Liver (tissue), 9 donors: ENCODE data around the gene EEIG1. TPM values are rescaled to one million over a fixed set of nuclear protein-coding genes. Genes with fewer than 3 reads are reported as not detected.

Source experiments
- DNase-seq: peaks from one replicate; pipeline ENCODE4 v3.0.0-alpha.2; 2017; ENCODE audit warnings: low spot score
- H3K27ac ChIP-seq, 2 donors: one replicate each; pipeline ENCODE4 v1.7.0; 2013; ENCODE audit warnings: inconsistent platforms in 2 of 2, low read length in 2 of 2, control low read depth in 1 of 2, low read depth in 1 of 2, mild to moderate bottlenecking in 1 of 2
- H3K27me3 ChIP-seq, 4 donors: one replicate each; pipeline versions ENCODE4 v1.6.1 to v1.7.0; 2013; ENCODE audit warnings: low read length in 3 of 4, inconsistent platforms in 1 of 4, mild to moderate bottlenecking in 1 of 4, moderate library complexity in 1 of 4; ENCODE audit not compliant: control insufficient read depth in 4 of 4, insufficient read depth in 4 of 4
- H3K36me3 ChIP-seq, 4 donors: one replicate each; pipeline versions ENCODE4 v1.6.1 to v1.7.0; 2013; ENCODE audit warnings: low read length in 3 of 4, mild to moderate bottlenecking in 3 of 4, low read depth in 1 of 4, moderate library complexity in 1 of 4; ENCODE audit not compliant: control insufficient read depth in 4 of 4, insufficient read depth in 3 of 4
- H3K4me1 ChIP-seq, 4 donors: one replicate each; pipeline versions ENCODE4 v1.6.1 to v1.7.0; 2013; ENCODE audit warnings: low read length in 3 of 4, mild to moderate bottlenecking in 3 of 4, moderate library complexity in 1 of 4; ENCODE audit not compliant: control insufficient read depth in 4 of 4, insufficient read depth in 4 of 4
- H3K4me3 ChIP-seq, 3 donors: one replicate each; pipeline versions ENCODE4 v1.6.1 to v1.7.0; 2013; ENCODE audit warnings: low read length in 3 of 3, control low read depth in 1 of 3, low read depth in 1 of 3, mild to moderate bottlenecking in 1 of 3
- H3K9ac ChIP-seq, 2 donors: one replicate each; pipeline ENCODE4 v1.7.0; 2013; ENCODE audit warnings: low read length in 2 of 2, mild to moderate bottlenecking in 2 of 2, moderate library complexity in 2 of 2, control low read depth in 1 of 2, low read depth in 1 of 2
- H3K9me3 ChIP-seq, 4 donors: one replicate each; pipeline versions ENCODE4 v1.6.1 to v1.7.0; 2013; ENCODE audit warnings: low read length in 3 of 4; ENCODE audit not compliant: control insufficient read depth in 4 of 4
- EGR1 ChIP-seq, 2 donors: IDR thresholded peaks; 2 replicates each; pipeline ENCODE4 v1.6.1; 2016 to 2018; ENCODE audit warnings: antibody characterized with exemption in 2 of 2, low read depth in 2 of 2
- FOXA1 ChIP-seq: IDR thresholded peaks from 2 replicates; pipeline ENCODE4 v1.6.1; 2016; ENCODE audit warnings: antibody characterized with exemption
- FOXA2 ChIP-seq: IDR thresholded peaks from 2 replicates; pipeline ENCODE4 v1.6.1; 2016; ENCODE audit warnings: antibody characterized with exemption
- GABPA ChIP-seq, 2 donors: IDR thresholded peaks in 1 of 2; conservative IDR thresholded peaks in 1 of 2; 2 replicates each; pipeline ENCODE4 v1.6.1; 2016; ENCODE audit warnings: antibody characterized with exemption in 2 of 2, mild to moderate bottlenecking in 1 of 2, moderate library complexity in 1 of 2
- HNF4A ChIP-seq, 2 donors: conservative IDR thresholded peaks; 2 replicates each; pipeline ENCODE4 v1.6.1; 2016; ENCODE audit warnings: antibody characterized with exemption in 2 of 2, mild to moderate bottlenecking in 2 of 2
- HNF4G ChIP-seq: IDR thresholded peaks from 2 replicates; pipeline ENCODE4 v1.6.1; 2016; ENCODE audit warnings: antibody characterized with exemption
- NR2F2 ChIP-seq: IDR thresholded peaks from 2 replicates; pipeline ENCODE4 v1.6.1; 2016; ENCODE audit warnings: antibody characterized with exemption
- RAD21 ChIP-seq, 2 donors: IDR thresholded peaks; 2 replicates each; pipeline ENCODE4 v1.6.1; 2016; ENCODE audit warnings: antibody characterized with exemption in 2 of 2, mild to moderate bottlenecking in 2 of 2
- RXRA ChIP-seq, 2 donors: IDR thresholded peaks; 2 replicates each; pipeline ENCODE4 v1.6.1; 2017 to 2018; ENCODE audit warnings: antibody characterized with exemption in 2 of 2, mild to moderate bottlenecking in 1 of 2
- SP1 ChIP-seq: IDR thresholded peaks from 2 replicates; pipeline ENCODE4 v1.6.1; 2018; ENCODE audit warnings: antibody characterized with exemption, mild to moderate bottlenecking
- TAF1 ChIP-seq: conservative IDR thresholded peaks from 2 replicates; pipeline ENCODE4 v1.6.1; 2016; ENCODE audit warnings: antibody characterized with exemption, mild to moderate bottlenecking
- YY1 ChIP-seq: IDR thresholded peaks from 2 replicates; pipeline ENCODE4 v1.6.1; 2016; ENCODE audit warnings: antibody characterized with exemption, mild to moderate bottlenecking
- WGBS: extraction: QIAGEN DNeasy Blood & Tissue Kit; methylation state at CpG from one replicate; pipeline ENCODE4 v1.1.7; 2013; 5-methylcytosine and 5-hydroxymethylcytosine counted together
- polyA plus RNA-seq, 2 donors: library from polyadenylated mRNA; stranded (reverse) in 1 of 2; unstranded in 1 of 2; fragments of 200-250 nt in 1 of 2; fragments of >200 nt in 1 of 2; fragmentation: Nextera tagmentation in 1 of 2; extraction: Ambion mirVana in 1 of 2; gene quantifications; one replicate each; pipeline versions ENCODE4 v1.2.1 to v1.2.3, GENCODE V29; 2013 to 2015
- total RNA-seq, 2 donors: library from RNA; depleted of rRNA; stranded (reverse); fragments of >200 nt; gene quantifications; one replicate each; pipeline ENCODE4 v1.2.3, GENCODE V29; 2014
- TF ChIP-seq, protein P1 (sequence below): IDR thresholded peaks from 2 replicates; pipeline ENCODE4 v1.6.1; 2016; ENCODE audit warnings: antibody characterized with exemption
- TF ChIP-seq, protein P2 (sequence below): IDR thresholded peaks from 2 replicates; pipeline ENCODE4 v1.6.1; 2016; ENCODE audit warnings: antibody characterized with exemption, mild to moderate bottlenecking
- TF ChIP-seq, protein P3 (sequence below): IDR thresholded peaks from 2 replicates; pipeline ENCODE4 v1.6.1; 2016; ENCODE audit warnings: antibody characterized with exemption
- TF ChIP-seq, protein P4 (sequence below): fragments of 150-350 bp; IDR thresholded peaks from 2 replicates; pipeline ENCODE4 v1.5.1; 2017; ENCODE audit warnings: improper control_type of control experiment, low read depth, low read length; ENCODE audit not compliant: missing input control
- donor health status: healthy.
- donor health status: healthy.
- donor health status: healthy.
- donor health status: healthy.
- donor health status: healthy.

The EEIG1 gene
- total and polyA plus RNA-seq, 4 donors: 4.9 to 14.3 (median 8.9) TPM

DNA sequence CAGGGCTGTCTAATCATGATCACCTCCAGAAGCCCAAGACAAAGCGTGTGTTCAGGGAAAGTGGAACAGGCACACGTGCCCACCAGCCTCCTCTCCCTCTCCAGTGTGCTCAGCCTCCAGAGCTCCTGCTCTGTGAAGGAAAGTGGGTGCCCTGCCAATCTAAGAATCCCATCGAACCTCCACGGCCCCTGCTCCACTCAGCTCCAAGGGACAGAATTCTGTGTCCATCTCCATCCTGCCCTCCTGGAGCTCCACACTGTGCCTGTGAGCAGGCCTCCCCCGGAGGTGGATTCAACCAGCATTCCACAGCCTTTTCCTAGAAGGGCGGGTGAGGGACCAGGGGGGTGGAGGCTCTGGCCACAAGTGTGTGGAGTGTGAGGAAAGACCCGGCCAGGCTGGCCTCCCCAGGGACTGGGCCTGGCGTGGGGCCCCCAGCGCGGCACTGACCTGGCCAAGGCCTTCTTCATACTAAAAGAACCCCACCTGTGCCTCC, 6.0 kb downstream of the EEIG1 start:
- H3K27me3 ChIP-seq: no peaks in the 10 kb centered on the region
- peak overlapping the region in 1 of 2 donors; percentile 15 for H3K9ac ChIP-seq
- WGBS: 75% methylated on average over 10 of the region's 10 CpGs
- peak overlapping the region in 1 of 3 donors; percentile 18 for H3K4me3 ChIP-seq
- H3K4me1 ChIP-seq: peaks cover 49 to 92% (median 79%) of the 10 kb centered on the region in 4 donors
- DNase-seq: no peak
- no peaks in the 10 kb centered on the region for H3K9me3 ChIP-seq
- peaks cover 0 to 2% (median 0%) of the 10 kb centered on the region in 4 donors for H3K36me3 ChIP-seq
- H3K27ac ChIP-seq: peak overlapping the region; percentile 78 to 95
- TF ChIP-seq RAD21 (IDR thresholded peaks at IDR 0.05) (no peak), NR2F2 (no peak), FOXA1 (no peak), RXRA (IDR thresholded peaks at IDR 0.05) (no peak), TAF1 (no peak), HNF4G (no peak), FOXA2 (no peak), EGR1 (IDR thresholded peaks at IDR 0.05; ENCODE audit: low read depth in 2 of 2) (no peak)
- TF ChIP-seq, protein P1, sequence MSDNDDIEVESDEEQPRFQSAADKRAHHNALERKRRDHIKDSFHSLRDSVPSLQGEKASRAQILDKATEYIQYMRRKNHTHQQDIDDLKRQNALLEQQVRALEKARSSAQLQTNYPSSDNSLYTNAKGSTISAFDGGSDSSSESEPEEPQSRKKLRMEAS: no peak

DNA sequence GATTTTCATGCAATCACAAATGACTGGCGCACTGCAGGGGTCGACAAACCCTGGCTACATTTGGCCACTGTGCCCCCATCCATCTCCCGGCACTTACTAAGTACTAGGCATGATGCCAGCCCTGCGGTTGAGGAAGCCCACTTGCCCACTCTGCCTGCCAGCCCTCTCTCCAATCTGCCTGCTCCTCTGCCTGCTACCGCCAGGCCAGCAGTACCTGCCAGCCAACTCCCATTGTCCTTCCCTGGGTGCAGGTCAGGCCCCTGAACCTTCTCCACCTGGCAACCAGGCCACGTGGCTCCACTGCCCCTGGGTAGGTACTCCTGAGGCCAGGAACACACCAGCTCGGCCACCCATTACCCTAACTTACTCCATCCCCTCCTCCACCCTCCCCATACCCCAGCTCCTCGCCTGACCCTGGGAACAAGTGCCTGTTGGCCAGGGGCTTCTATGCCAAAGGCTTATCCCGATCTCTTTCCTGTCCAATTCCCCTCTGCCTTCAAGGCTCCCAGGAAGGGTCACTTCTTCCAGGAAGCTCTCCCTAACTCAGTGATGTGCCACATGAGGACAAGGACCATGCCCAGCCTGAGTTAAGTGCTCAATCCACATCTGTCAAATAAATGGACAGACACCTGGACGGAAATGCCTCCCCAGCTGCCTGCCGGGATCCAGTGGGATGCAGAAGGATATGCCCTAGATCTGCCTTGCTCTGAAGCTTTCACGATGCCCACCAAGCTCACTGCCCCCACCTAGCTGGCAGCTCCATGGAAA, 6.6 kb downstream of the EEIG1 start:
- WGBS: 45% methylated on average over 12 of the region's 12 CpGs
- peaks cover 55 to 93% (median 86%) of the 10 kb centered on the region in 4 donors for H3K4me1 ChIP-seq
- H3K4me3 ChIP-seq: peak overlapping the region in 1 of 3 donors; percentile 29
- peaks cover 0 to 2% (median 0%) of the 10 kb centered on the region in 4 donors for H3K36me3 ChIP-seq
- peak overlapping the region; percentile 15 to 55 for H3K9ac ChIP-seq
- H3K27ac ChIP-seq: peak overlapping the region; percentile 78 to 95
- no peak for DNase-seq
- H3K27me3 ChIP-seq: no peaks in the 10 kb centered on the region
- H3K9me3 ChIP-seq: no peaks in the 10 kb centered on the region
- TF ChIP-seq, protein P2, sequence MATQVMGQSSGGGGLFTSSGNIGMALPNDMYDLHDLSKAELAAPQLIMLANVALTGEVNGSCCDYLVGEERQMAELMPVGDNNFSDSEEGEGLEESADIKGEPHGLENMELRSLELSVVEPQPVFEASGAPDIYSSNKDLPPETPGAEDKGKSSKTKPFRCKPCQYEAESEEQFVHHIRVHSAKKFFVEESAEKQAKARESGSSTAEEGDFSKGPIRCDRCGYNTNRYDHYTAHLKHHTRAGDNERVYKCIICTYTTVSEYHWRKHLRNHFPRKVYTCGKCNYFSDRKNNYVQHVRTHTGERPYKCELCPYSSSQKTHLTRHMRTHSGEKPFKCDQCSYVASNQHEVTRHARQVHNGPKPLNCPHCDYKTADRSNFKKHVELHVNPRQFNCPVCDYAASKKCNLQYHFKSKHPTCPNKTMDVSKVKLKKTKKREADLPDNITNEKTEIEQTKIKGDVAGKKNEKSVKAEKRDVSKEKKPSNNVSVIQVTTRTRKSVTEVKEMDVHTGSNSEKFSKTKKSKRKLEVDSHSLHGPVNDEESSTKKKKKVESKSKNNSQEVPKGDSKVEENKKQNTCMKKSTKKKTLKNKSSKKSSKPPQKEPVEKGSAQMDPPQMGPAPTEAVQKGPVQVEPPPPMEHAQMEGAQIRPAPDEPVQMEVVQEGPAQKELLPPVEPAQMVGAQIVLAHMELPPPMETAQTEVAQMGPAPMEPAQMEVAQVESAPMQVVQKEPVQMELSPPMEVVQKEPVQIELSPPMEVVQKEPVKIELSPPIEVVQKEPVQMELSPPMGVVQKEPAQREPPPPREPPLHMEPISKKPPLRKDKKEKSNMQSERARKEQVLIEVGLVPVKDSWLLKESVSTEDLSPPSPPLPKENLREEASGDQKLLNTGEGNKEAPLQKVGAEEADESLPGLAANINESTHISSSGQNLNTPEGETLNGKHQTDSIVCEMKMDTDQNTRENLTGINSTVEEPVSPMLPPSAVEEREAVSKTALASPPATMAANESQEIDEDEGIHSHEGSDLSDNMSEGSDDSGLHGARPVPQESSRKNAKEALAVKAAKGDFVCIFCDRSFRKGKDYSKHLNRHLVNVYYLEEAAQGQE: no peak
- TF ChIP-seq, protein P1: no peak
- no peak for TF ChIP-seq TAF1
- TF ChIP-seq NR2F2: no peak
- peak in 1 of 2 donors; percentile 35 for TF ChIP-seq HNF4A (conservative IDR thresholded peaks at IDR 0.05)
- peak in 1 of 2 donors; percentile 56 for TF ChIP-seq RXRA (IDR thresholded peaks at IDR 0.05)
- TF ChIP-seq YY1: no peak
- no peak for TF ChIP-seq FOXA1
- no peak for TF ChIP-seq SP1
- TF ChIP-seq GABPA (IDR thresholded peaks at IDR 0.05 in 1 of 2, conservative IDR thresholded peaks at IDR 0.05 in 1 of 2): no peak
- TF ChIP-seq, protein P3, sequence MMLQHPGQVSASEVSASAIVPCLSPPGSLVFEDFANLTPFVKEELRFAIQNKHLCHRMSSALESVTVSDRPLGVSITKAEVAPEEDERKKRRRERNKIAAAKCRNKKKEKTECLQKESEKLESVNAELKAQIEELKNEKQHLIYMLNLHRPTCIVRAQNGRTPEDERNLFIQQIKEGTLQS: no peak
- no peak for TF ChIP-seq RAD21 (IDR thresholded peaks at IDR 0.05)
- TF ChIP-seq, protein P4, sequence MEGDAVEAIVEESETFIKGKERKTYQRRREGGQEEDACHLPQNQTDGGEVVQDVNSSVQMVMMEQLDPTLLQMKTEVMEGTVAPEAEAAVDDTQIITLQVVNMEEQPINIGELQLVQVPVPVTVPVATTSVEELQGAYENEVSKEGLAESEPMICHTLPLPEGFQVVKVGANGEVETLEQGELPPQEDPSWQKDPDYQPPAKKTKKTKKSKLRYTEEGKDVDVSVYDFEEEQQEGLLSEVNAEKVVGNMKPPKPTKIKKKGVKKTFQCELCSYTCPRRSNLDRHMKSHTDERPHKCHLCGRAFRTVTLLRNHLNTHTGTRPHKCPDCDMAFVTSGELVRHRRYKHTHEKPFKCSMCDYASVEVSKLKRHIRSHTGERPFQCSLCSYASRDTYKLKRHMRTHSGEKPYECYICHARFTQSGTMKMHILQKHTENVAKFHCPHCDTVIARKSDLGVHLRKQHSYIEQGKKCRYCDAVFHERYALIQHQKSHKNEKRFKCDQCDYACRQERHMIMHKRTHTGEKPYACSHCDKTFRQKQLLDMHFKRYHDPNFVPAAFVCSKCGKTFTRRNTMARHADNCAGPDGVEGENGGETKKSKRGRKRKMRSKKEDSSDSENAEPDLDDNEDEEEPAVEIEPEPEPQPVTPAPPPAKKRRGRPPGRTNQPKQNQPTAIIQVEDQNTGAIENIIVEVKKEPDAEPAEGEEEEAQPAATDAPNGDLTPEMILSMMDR: no peak
- no peak for TF ChIP-seq FOXA2
- TF ChIP-seq EGR1 (IDR thresholded peaks at IDR 0.05; ENCODE audit: low read depth in 2 of 2): no peak
